ENCODE measurements around the gene NDUFB6.

Gene NDUFB6

DNA sequence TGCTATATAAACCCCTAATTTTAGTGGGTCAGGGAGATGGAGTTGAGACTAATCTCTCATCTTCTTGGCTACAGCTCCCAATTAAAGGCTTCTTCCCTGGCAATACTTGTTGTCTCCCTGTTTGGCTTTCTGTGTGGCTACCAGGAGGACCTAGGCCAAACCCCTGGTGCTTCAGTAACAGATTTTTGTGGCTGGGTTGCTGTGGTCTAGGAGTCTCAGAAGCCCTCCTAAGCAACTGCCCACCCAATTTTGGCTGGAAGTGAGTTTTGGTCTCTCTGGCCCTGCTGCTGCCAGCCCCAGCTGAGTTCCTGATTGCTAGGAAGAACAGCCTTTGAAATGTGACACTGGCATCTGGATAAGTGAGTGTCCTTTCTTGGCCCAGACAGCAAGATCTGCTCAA, 56.7 kb downstream of the NDUFB6 start:
- DNase-seq = no peak

DNA sequence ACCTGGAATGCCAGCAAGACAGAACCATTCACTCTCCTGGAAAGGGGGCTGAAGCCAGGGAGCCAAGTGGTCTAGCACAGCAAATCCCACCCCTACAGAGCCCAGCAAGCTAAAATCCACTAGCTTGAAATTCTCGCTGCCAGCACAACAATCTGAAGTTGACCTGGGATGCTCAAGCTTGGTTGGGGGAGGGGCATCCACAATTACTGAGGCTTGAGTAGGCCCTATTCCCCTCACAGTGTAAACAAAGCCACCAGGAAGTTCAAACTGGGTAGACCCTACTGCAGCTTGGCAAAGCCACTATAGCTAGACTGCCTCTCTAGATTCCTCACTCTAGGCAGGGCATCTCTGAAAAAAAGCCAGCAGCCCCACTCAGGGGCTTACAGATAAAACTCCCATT, 64.2 kb downstream of the NDUFB6 start:
- DNase-seq = no peak

DNA sequence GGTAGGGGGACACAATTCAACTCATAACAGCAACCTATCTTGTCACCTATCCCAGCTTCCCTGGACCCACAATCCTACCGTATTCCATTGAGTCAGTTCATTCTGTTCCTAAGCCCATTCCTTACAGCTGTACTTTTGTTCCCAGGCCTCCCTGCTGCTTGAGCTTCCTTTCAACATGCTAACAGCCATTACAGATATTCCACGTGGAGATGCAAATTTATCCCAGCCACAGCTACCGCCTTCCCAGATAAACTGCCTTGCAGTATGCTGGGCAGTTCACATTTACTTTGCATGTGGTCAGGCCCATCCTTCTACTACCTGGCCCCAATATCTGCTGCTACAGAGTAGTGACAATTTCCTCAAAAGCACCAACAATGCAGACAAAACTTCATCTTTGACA, 70.0 kb downstream of the NDUFB6 start:
- DNase-seq = no peak

Measured in CD4-positive, alpha-beta T cell treated with Interleukin-1 beta for 1 hour (primary cell).